ENCODE data around the gene LAPTM4A.
"Not testable (repeated sequence)": the region's sequence is repeated elsewhere in the genome, so short reads cannot be mapped to it uniquely, and the experiment has no call there.

- TF ChIP-seq EZH2 (IDR thresholded peaks at IDR 0.05; ENCODE audit: low read length); CTCF (optimal IDR thresholded peaks at IDR 0.05 in 1 of 3, IDR thresholded peaks at IDR 0.05 in 1 of 3, conservative IDR thresholded peaks at IDR 0.05 in 1 of 3; ENCODE audit: extremely low read depth in 1 of 3, insufficient read depth in 2 of 3, low read length in 3 of 3): not testable (repeated sequence)
Measured at GRCh38 chr2:20082812-20083211, 31.4 kb upstream of the LAPTM4A start.

All from keratinocyte (primary cell).